K562 (cell line): ENCODE measurements around the gene CAMK2G. TPM values are rescaled to one million over a fixed set of nuclear protein-coding genes. Genes with fewer than 3 reads are reported as not detected.
A peak's percentile ranks its signal among the peaks of the same experiment; 100 is the strongest.

Experiments used
- ATAC-seq: fragments of 200-7000 bp; cut with Tn5 transposase; 3 replicates; pipeline ENCODE4 v1.9.1; 2020; ENCODE audit warnings: moderate library complexity
- BruUV-seq: library from RNA; stranded (reverse); fragments of 400-500 nt; replicated peaks from 2 replicates; lab custom pipeline; 2021; lab: Mats Ljungman, UMichigan
- CTCF ChIA-PET: fragments of 300-600 bp; formaldehyde crosslinking; extraction: SDS; loops from one replicate; lab custom pipeline; 2021; ENCODE audit warnings: low intra/inter-chr PET ratio; lab: Yijun Ruan, JAX
- POLR2A ChIA-PET: fragments of 300-600, 350-650 bp; sonication (Branson Sonifier 250); formaldehyde crosslinking; extraction: SDS; loops from one replicate; lab custom pipeline; 2021; ENCODE audit warnings: antibody characterized with exemption, inconsistent platforms; lab: Yijun Ruan, JAX
- DNase-seq, 4 experiments: peaks; one replicate each; pipeline versions ENCODE4 v3.0.0 to v3.0.0-alpha.2; 2011 to 2018; ENCODE audit warnings: low spot score in 3 of 4, mixed read lengths in 3 of 4; ENCODE audit errors: extremely low read depth in 1 of 4
- FAIRE-seq: peaks from 2 replicates; lab custom pipeline; 2011; peaks lifted over from hg19 to GRCh38; lab: Jason Lieb, UNC
- H2AFZ ChIP-seq: 2 replicates; pipeline ENCODE4 v1.6.0; 2011; ENCODE audit warnings: low read depth, low read length, control low read depth, inconsistent platforms
- H3K27ac ChIP-seq: fragments of 200-600 bp; 3 replicates; pipeline ENCODE4 v1.8.0; 2011; ENCODE audit warnings: low read depth, mild to moderate bottlenecking, control low read depth, inconsistent platforms, low read length, moderate library complexity, mixed read lengths; ENCODE audit errors: extremely low read depth
- H3K27me3 ChIP-seq, 2 experiments: fragments of 300-600 bp in 1 of 2; 2 replicates in 1 of 2; 3 replicates in 1 of 2; pipeline versions ENCODE4 v1.6.0 to v1.8.0; 2011; ENCODE audit warnings: inconsistent platforms in 2 of 2, low read length in 2 of 2, mild to moderate bottlenecking in 1 of 2, mixed read lengths in 1 of 2, moderate library complexity in 1 of 2; ENCODE audit not compliant: control insufficient read depth in 2 of 2, insufficient read depth in 2 of 2
- H3K36me3 ChIP-seq: fragments of 300-600 bp; 3 replicates; pipeline ENCODE4 v1.8.0; 2011; ENCODE audit warnings: mild to moderate bottlenecking, low read length, inconsistent platforms; ENCODE audit not compliant: control insufficient read depth, insufficient read depth
- H3K4me1 ChIP-seq, 2 experiments: fragments of 200-600 bp in 1 of 2; replicated peaks in 1 of 2; 2 replicates in 1 of 2; 3 replicates in 1 of 2; pipeline versions ENCODE4 v1.5.1 to v1.8.0; 2011; ENCODE audit warnings: inconsistent platforms in 2 of 2, low read length in 2 of 2, mild to moderate bottlenecking in 1 of 2, mixed read lengths in 1 of 2, moderate library complexity in 1 of 2; ENCODE audit not compliant: control insufficient read depth in 2 of 2, insufficient read depth in 2 of 2
- H3K4me2 ChIP-seq: 2 replicates; pipeline ENCODE4 v1.6.1; 2011; ENCODE audit warnings: low read length, control low read depth, inconsistent platforms, mixed read lengths; ENCODE audit not compliant: insufficient read depth
- H3K4me3 ChIP-seq: fragments of 200-600 bp; sonication (generic), shearing (Covaris generic); 2 replicates; pipeline ENCODE4 v1.5.1; 2016; ENCODE audit warnings: control low read depth, inconsistent platforms
- H3K79me2 ChIP-seq: fragments of 200-600 bp; 3 replicates; pipeline ENCODE4 v1.8.0; 2011; ENCODE audit warnings: low read length, inconsistent platforms; ENCODE audit not compliant: control insufficient read depth, insufficient read depth
- H3K9ac ChIP-seq, 2 experiments: 2 replicates each; pipeline versions ENCODE4 v1.6.0 to v1.6.1; 2011; ENCODE audit warnings: low read depth in 2 of 2, low read length in 2 of 2, control low read depth in 1 of 2, inconsistent platforms in 1 of 2, mild to moderate bottlenecking in 1 of 2, mixed read lengths in 1 of 2; ENCODE audit not compliant: insufficient read depth in 1 of 2
- H3K9me1 ChIP-seq: one replicate; pipeline ENCODE4 v1.6.0; 2011; ENCODE audit warnings: inconsistent platforms, mild to moderate bottlenecking, low read length, moderate library complexity; ENCODE audit not compliant: control insufficient read depth, insufficient read depth
- H3K9me3 ChIP-seq: replicated peaks from 2 replicates; pipeline ENCODE4 v1.5.1; 2011; ENCODE audit warnings: low read depth, low read length, inconsistent platforms; ENCODE audit not compliant: control insufficient read depth, insufficient read depth
- H4K20me1 ChIP-seq: replicated peaks from 2 replicates; pipeline ENCODE4 v1.6.1; 2011; ENCODE audit warnings: low read length, inconsistent platforms, mixed read lengths; ENCODE audit not compliant: control insufficient read depth, insufficient read depth
- ETV6 ChIP-seq, 3 experiments: fragments of 150-350 bp in 1 of 3; sonication (generic) in 1 of 3; formaldehyde crosslinking in 1 of 3; IDR thresholded peaks; 2 replicates each; pipeline versions ENCODE4 v1.6.1 to v1.8.0; 2014 to 2022; ENCODE audit warnings: borderline replicate concordance in 2 of 3, low read depth in 2 of 3, antibody characterized with exemption in 1 of 3, low read length in 1 of 3, mild to moderate bottlenecking in 1 of 3, missing genetic modification reagents in 1 of 3
- NR2C1 ChIP-seq, 2 experiments: fragments of 450-650 bp; IDR thresholded peaks; 2 replicates each; pipeline ENCODE4 v1.6.1; 2017; ENCODE audit warnings: mild to moderate bottlenecking in 2 of 2, antibody characterized with exemption in 1 of 2, inconsistent platforms in 1 of 2, missing compliant biosample characterization in 1 of 2, missing genetic modification characterization in 1 of 2
- PCBP2 ChIP-seq: fragments of 200-400 bp; formaldehyde crosslinking; IDR thresholded peaks from 2 replicates; pipeline ENCODE4 v1.6.1; 2018; ENCODE audit warnings: low read length, low read depth, mild to moderate bottlenecking, moderate library complexity; ENCODE audit not compliant: poor library complexity, severe bottlenecking
- POLR2G ChIP-seq: fragments of 200-400 bp; formaldehyde crosslinking; IDR thresholded peaks from 2 replicates; pipeline ENCODE4 v1.6.1; 2017; ENCODE audit warnings: low read depth, mild to moderate bottlenecking, antibody characterized with exemption, low read length, moderate library complexity
- PTTG1 ChIP-seq: fragments of 450-650 bp; IDR thresholded peaks from 2 replicates; pipeline ENCODE4 v1.6.1; 2016; ENCODE audit warnings: low read depth, mild to moderate bottlenecking, missing genetic modification characterization, missing compliant biosample characterization
- TEAD1 ChIP-seq, 2 experiments: fragments of 450-650 bp in 1 of 2; sonication (generic) in 1 of 2; formaldehyde crosslinking; IDR thresholded peaks; 2 replicates each; pipeline versions ENCODE4 v1.4.0 to v1.8.0; 2020 to 2022; ENCODE audit warnings: mild to moderate bottlenecking in 2 of 2, missing genetic modification reagents in 1 of 2
- U2AF2 ChIP-seq: fragments of 200-400 bp; formaldehyde crosslinking; optimal IDR thresholded peaks from 2 replicates; pipeline ENCODE3; 2017; ENCODE audit warnings: low read depth, mild to moderate bottlenecking, low read length
- VEZF1 ChIP-seq: fragments of 200-800 bp; sonication (Bioruptor generic); IDR thresholded peaks from 2 replicates; pipeline ENCODE4 v1.6.1; 2017; ENCODE audit warnings: missing genetic modification characterization, missing compliant biosample characterization
- ZBTB1 ChIP-seq: sonication (generic); formaldehyde crosslinking; IDR thresholded peaks from 2 replicates; pipeline ENCODE4 v1.8.1; 2023; ENCODE audit warnings: missing genetic modification reagents, low read depth, mild to moderate bottlenecking, borderline replicate concordance
- ZNF175 ChIP-seq: fragments of 200-800 bp; sonication (Bioruptor generic); IDR thresholded peaks from 2 replicates; pipeline ENCODE4 v1.6.1; 2016; ENCODE audit warnings: low read depth, mild to moderate bottlenecking, missing genetic modification characterization, missing compliant biosample characterization
- ZNF224 ChIP-seq: sonication (generic); formaldehyde crosslinking; IDR thresholded peaks from 2 replicates; pipeline ENCODE4 v1.8.0; 2022; ENCODE audit warnings: mild to moderate bottlenecking, missing genetic modification reagents
- ZNF3 ChIP-seq: fragments of 250-450 bp; sonication (Bioruptor Pico); IDR thresholded peaks from 2 replicates; pipeline ENCODE4 v1.5.0; 2021; ENCODE audit warnings: mild to moderate bottlenecking, moderate library complexity
- WGBS: fragments of 100-300 bp; shearing (Covaris generic); methylation state at CpG from one replicate; pipeline ENCODE4 v1.1.6; 2016; ENCODE audit warnings: low coverage, mixed read lengths; ENCODE audit not compliant: insufficient coverage; ENCODE audit errors: missing lambda C conversion rate; 5-methylcytosine and 5-hydroxymethylcytosine counted together
- in situ Hi-C: fragments of 300-500 bp; cut with MboI; formaldehyde crosslinking; loops from 4 replicates; pipeline ENCODE4 v1.15.0; 2018; ENCODE audit warnings: inconsistent platforms, mixed read lengths
- intact Hi-C: fragments of 100-400 bp; cut with micrococcal nuclease; formaldehyde crosslinking; loops from 2 replicates; pipeline ENCODE4 v1.14.2; 2022
- polyA plus RNA-seq, 8 experiments: library from polyadenylated mRNA; depleted of rRNA in 4 of 8; stranded (reverse) in 5 of 8; unstranded in 3 of 8; fragments of >200 nt; fragmentation: Nextera tagmentation in 2 of 8; fragmentation: Illumina TruSeq in 1 of 8; extraction: Ambion mirVana in 2 of 8; extraction: Trizol in 1 of 8; gene quantifications; 2 replicates each; pipeline versions ENCODE4 v1.2.1 to v1.2.3, GENCODE V29; 2011 to 2014; ENCODE audit warnings: inconsistent platforms in 1 of 8, missing spikeins in 1 of 8
- total RNA-seq, 7 experiments: library from RNA; depleted of rRNA in 6 of 7; stranded (reverse); fragments of >200 nt in 6 of 7; fragmentation: Illumina TruSeq in 2 of 7; extraction: Trizol in 2 of 7; gene quantifications; 2 replicates each; pipeline versions ENCODE4 v1.2.1 to v1.2.3, GENCODE V29; 2011 to 2021; ENCODE audit warnings: low replicate concordance in 1 of 7

CAMK2G gene
- total and polyA plus RNA-seq, 9 of the 15 experiments (the other 6 are each of a cell fraction or from before 2014, with no cell fraction given): 9.0 to 37.9 (median 32.6) TPM

- H3K9me3 ChIP-seq: no peaks in the 10 kb centered on the region
- peaks cover 0 to 10% of the 10 kb centered on the region in 2 experiments; a peak in 2 of 5 replicates for H3K4me1 ChIP-seq
- 88% methylated on average over 18 of the region's 20 CpGs for WGBS
- H3K36me3 ChIP-seq: peaks cover 88% of the 10 kb centered on the region
- CTCF ChIA-PET: no interaction called here
- H4K20me1 ChIP-seq: no peaks in the 10 kb centered on the region; the same call in none of the 2 replicates
- H3K27ac ChIP-seq: no peak overlapping the region
- FAIRE-seq (no peak), DNase-seq (no peak), ATAC-seq (peak; percentile 3; the same call in 2 of the 3 replicates)
- no peaks in the 10 kb centered on the region for H3K79me2 ChIP-seq
- H3K9me1 ChIP-seq: peaks cover 8% of the 10 kb centered on the region
- intact Hi-C loops: no loop called here
- in situ Hi-C loops: no loop called here
- no TSS peak for BruUV-seq
- no peak overlapping the region for H3K4me3 ChIP-seq
- POLR2A ChIA-PET: interaction anchor here (0.5 to 9.0 kb wide), 6 partner anchors 9 to 554 kb away, joined by 3 to 61 read pairs (median 6); partner anchors contain the start of genes DNAJC9 and ZSWIM8
- H3K27me3 ChIP-seq: no peaks in the 10 kb centered on the region
- no peak overlapping the region for H3K9ac ChIP-seq
- no peak overlapping the region for H2AFZ ChIP-seq
- TF ChIP-seq PCBP2 (no peak), U2AF2 (no peak), TEAD1 (CRISPR knock-in tag; IDR thresholded peaks at IDR 0.05) (no peak), ZBTB1 (no peak), VEZF1 (peak; percentile 9; the same call in 1 of the 2 replicates), ZNF224 (CRISPR knock-in tag) (no peak), PTTG1 (no peak), ZNF175 (no peak), ZNF3 (CRISPR knock-in tag) (0 out of 2 replicates have a peak, but pooled peaks have one; percentile 59), NR2C1 (IDR thresholded peaks at IDR 0.05) (no peak), NR2C1 (tag; IDR thresholded peaks at IDR 0.05) (no peak), ETV6 (IDR thresholded peaks at IDR 0.05; ENCODE audit: borderline replicate concordance in 1 of 2, low read depth in 2 of 2, low read length in 1 of 2) (no peak), ETV6 (CRISPR knock-in tag; IDR thresholded peaks at IDR 0.05; ENCODE audit: borderline replicate concordance) (no peak), POLR2G (peak; percentile 68)
- H3K4me2 ChIP-seq: no peak overlapping the region
Measured at GRCh38 chr10:73800560-73801252, 73.6 kb downstream of the CAMK2G start.
